H1 (cell line): ENCODE results near the gene FCGBP. TPM values are rescaled to one million over a fixed set of nuclear protein-coding genes. Genes with fewer than 3 reads are reported as not detected.
A peak's percentile ranks its signal among the peaks of the same experiment; 100 is the strongest.
"Not testable (repeated sequence)": the region's sequence is repeated elsewhere in the genome, so short reads cannot be mapped to it uniquely, and the experiment has no call there.

Experiments used
- CTCF ChIA-PET: fragments of 300-600 bp; sonication (Branson Sonifier 250); formaldehyde crosslinking; loops from one replicate; lab custom pipeline; 2021; ENCODE audit not compliant: partially characterized antibody; lab: Charles Lee
- POLR2A ChIA-PET: fragments of 300-600 bp; sonication (Branson Sonifier 250); formaldehyde crosslinking; loops from one replicate; lab custom pipeline; 2021; ENCODE audit warnings: inconsistent platforms; ENCODE audit not compliant: partially characterized antibody; lab: Charles Lee
- DNase-seq, 2 experiments: peaks; one replicate each; pipeline versions ENCODE4 v3.0.0 to v3.0.0-alpha.2; 2010 to 2022; ENCODE audit warnings: low spot score in 2 of 2, low read depth in 1 of 2, mixed read lengths in 1 of 2
- FAIRE-seq: peaks from 2 replicates; lab custom pipeline; 2011; peaks lifted over from hg19 to GRCh38; lab: Jason Lieb, UNC
- H2AFZ ChIP-seq: 2 replicates; pipeline ENCODE4 v1.8.1; 2012; ENCODE audit warnings: low read length, inconsistent platforms
- H2AK5ac ChIP-seq: 2 replicates; pipeline ENCODE4 v1.6.1; 2013; ENCODE audit warnings: low read depth, low read length
- H2BK120ac ChIP-seq: replicated peaks from 2 replicates; pipeline ENCODE3; 2013; ENCODE audit warnings: low read depth, low read length, inconsistent platforms
- H2BK12ac ChIP-seq: 2 replicates; pipeline ENCODE4 v1.6.1; 2013; ENCODE audit warnings: low read depth, low read length
- H2BK15ac ChIP-seq: 2 replicates; pipeline ENCODE4 v1.6.1; 2013; ENCODE audit warnings: low read length
- H2BK20ac ChIP-seq: 2 replicates; pipeline ENCODE4 v1.6.1; 2013; ENCODE audit warnings: low read length
- H2BK5ac ChIP-seq: 2 replicates; pipeline ENCODE4 v1.6.1; 2013; ENCODE audit warnings: low read depth, low read length
- H3K14ac ChIP-seq: 2 replicates; pipeline ENCODE4 v1.6.1; 2013; ENCODE audit warnings: inconsistent platforms; ENCODE audit not compliant: insufficient read length
- H3K18ac ChIP-seq: 2 replicates; pipeline ENCODE4 v1.6.1; 2013; ENCODE audit warnings: low read length; ENCODE audit errors: extremely low read depth
- H3K23ac ChIP-seq: 2 replicates; pipeline ENCODE4 v1.6.1; 2013; ENCODE audit warnings: inconsistent platforms; ENCODE audit not compliant: insufficient read length
- H3K23me2 ChIP-seq: 2 replicates; pipeline ENCODE4 v1.6.1; 2013; ENCODE audit warnings: low read depth, low read length
- H3K27ac ChIP-seq: 2 replicates; pipeline ENCODE4 v1.6.1; 2011; ENCODE audit warnings: low read depth, low read length, inconsistent platforms
- H3K27me3 ChIP-seq, 4 experiments: replicated peaks in 1 of 4; 1 replicate in 1 of 4; 2 replicates in 3 of 4; pipeline versions ENCODE4 v1.6.1 to v1.8.1; 2011 to 2013; ENCODE audit warnings: low read length in 3 of 4, mild to moderate bottlenecking in 3 of 4, inconsistent platforms in 2 of 4, mixed read lengths in 2 of 4, moderate library complexity in 1 of 4; ENCODE audit not compliant: control insufficient read depth in 3 of 4, insufficient read depth in 3 of 4; ENCODE audit errors: extremely low read depth in 1 of 4
- H3K36me3 ChIP-seq, 4 experiments: 2 replicates each; pipeline versions ENCODE4 v1.6.1 to v1.8.1; 2011 to 2013; ENCODE audit warnings: mild to moderate bottlenecking in 4 of 4, low read length in 3 of 4, moderate library complexity in 2 of 4, control low read depth in 1 of 4, inconsistent platforms in 1 of 4; ENCODE audit not compliant: insufficient read depth in 4 of 4, control insufficient read depth in 2 of 4
- H3K4ac ChIP-seq: replicated peaks from 2 replicates; pipeline ENCODE3; 2013; ENCODE audit warnings: low read length, low read depth, mixed read lengths, inconsistent platforms; ENCODE audit not compliant: insufficient read length
- H3K4me1 ChIP-seq, 4 experiments: replicated peaks in 1 of 4; 1 replicate in 1 of 4; 2 replicates in 3 of 4; pipeline versions ENCODE4 v1.6.1 to v1.8.1; 2011 to 2013; ENCODE audit warnings: low read length in 3 of 4, inconsistent platforms in 2 of 4, mixed read lengths in 1 of 4; ENCODE audit not compliant: insufficient read depth in 4 of 4, control insufficient read depth in 3 of 4
- H3K4me2 ChIP-seq, 2 experiments: 2 replicates each; pipeline versions ENCODE4 v1.6.1 to v1.8.1; 2011 to 2013; ENCODE audit warnings: low read depth in 2 of 2, low read length in 2 of 2, control low read depth in 1 of 2, inconsistent platforms in 1 of 2, mild to moderate bottlenecking in 1 of 2; ENCODE audit not compliant: insufficient read depth in 1 of 2
- H3K4me3 ChIP-seq, 4 experiments: fragments of 200-600, 300-600 bp in 1 of 4; sonication (generic), shearing (Covaris generic), sonication (Bioruptor Twin) in 1 of 4; 2 replicates each; pipeline versions ENCODE4 v1.5.1 to v1.8.1; 2011 to 2016; ENCODE audit warnings: low read length in 4 of 4, low read depth in 3 of 4, control low read depth in 2 of 4, inconsistent platforms in 2 of 4, mild to moderate bottlenecking in 2 of 4, mixed read lengths in 1 of 4, moderate library complexity in 1 of 4; ENCODE audit not compliant: insufficient read depth in 2 of 4; ENCODE audit errors: extremely low read depth in 1 of 4
- H3K56ac ChIP-seq: replicated peaks from 2 replicates; pipeline ENCODE3; 2013; ENCODE audit warnings: low read depth, mild to moderate bottlenecking, mixed read lengths, low read length, inconsistent platforms; ENCODE audit not compliant: insufficient read length
- H3K79me1 ChIP-seq: 2 replicates; pipeline ENCODE4 v1.6.1; 2013; ENCODE audit warnings: low read depth, low read length, control low read depth
- H3K79me2 ChIP-seq, 2 experiments: 2 replicates each; pipeline versions ENCODE4 v1.6.1 to v1.8.1; 2012 to 2013; ENCODE audit warnings: low read length in 2 of 2, mild to moderate bottlenecking in 2 of 2, inconsistent platforms in 1 of 2; ENCODE audit not compliant: insufficient read depth in 2 of 2, control insufficient read depth in 1 of 2
- H3K9ac ChIP-seq, 4 experiments: replicated peaks in 1 of 4; 1 replicate in 1 of 4; 2 replicates in 3 of 4; pipeline versions ENCODE4 v1.6.1 to v1.8.1; 2011 to 2013; ENCODE audit warnings: low read depth in 3 of 4, low read length in 3 of 4, control low read depth in 2 of 4, mild to moderate bottlenecking in 2 of 4, moderate library complexity in 2 of 4, inconsistent platforms in 1 of 4; ENCODE audit errors: extremely low read depth in 1 of 4
- H3K9me3 ChIP-seq, 2 experiments: 2 replicates each; pipeline versions ENCODE4 v1.6.1 to v1.8.1; 2012 to 2013; ENCODE audit warnings: mild to moderate bottlenecking in 2 of 2, moderate library complexity in 2 of 2, control low read depth in 1 of 2, inconsistent platforms in 1 of 2, low read depth in 1 of 2, low read length in 1 of 2, mixed read lengths in 1 of 2; ENCODE audit not compliant: insufficient read depth in 2 of 2
- H4K20me1 ChIP-seq, 2 experiments: replicated peaks in 1 of 2; 2 replicates each; pipeline versions ENCODE3 to v1.8.1; 2011 to 2013; ENCODE audit warnings: inconsistent platforms in 2 of 2, low read length in 2 of 2, mild to moderate bottlenecking in 1 of 2; ENCODE audit not compliant: insufficient read depth in 2 of 2, control insufficient read depth in 1 of 2
- H4K5ac ChIP-seq: 2 replicates; pipeline ENCODE4 v1.6.1; 2013; ENCODE audit warnings: low read length, low read depth, mixed read lengths, inconsistent platforms; ENCODE audit not compliant: insufficient read length
- H4K8ac ChIP-seq: 2 replicates; pipeline ENCODE4 v1.8.0; 2013; ENCODE audit warnings: mild to moderate bottlenecking, moderate library complexity, low read length, inconsistent platforms; ENCODE audit not compliant: insufficient read depth; ENCODE audit errors: extremely low read depth
- H4K91ac ChIP-seq: replicated peaks from 2 replicates; pipeline ENCODE3; 2013; ENCODE audit warnings: low read length, mixed read lengths, inconsistent platforms; ENCODE audit not compliant: insufficient read length
- WGBS, 2 experiments: shearing (Covaris generic) in 1 of 2; methylation state at CpG; one replicate each; pipeline versions ENCODE4 v1.1.6 to v1.1.7; 2013 to 2015; ENCODE audit warnings: low lambda C conversion rate in 2 of 2, mixed read lengths in 2 of 2, inconsistent platforms in 1 of 2, low coverage in 1 of 2, missing lambda C conversion rate in 1 of 2; ENCODE audit not compliant: insufficient replicate concordance in 2 of 2, insufficient coverage in 1 of 2, insufficient read length in 1 of 2; ENCODE audit errors: extremely low coverage in 1 of 2, missing lambda C conversion rate in 1 of 2; 5-methylcytosine and 5-hydroxymethylcytosine counted together
- polyA plus RNA-seq, 7 experiments: library from polyadenylated mRNA; depleted of rRNA in 3 of 7; stranded (reverse) in 5 of 7; unstranded in 2 of 7; fragments of >200 nt in 5 of 7; fragments of 200-250 nt in 2 of 7; gene quantifications; 1 replicate in 5 of 7; 2 replicates in 1 of 7; 4 replicates in 1 of 7; pipeline versions ENCODE4 v1.2.1 to v1.2.3, GENCODE V29; 2011 to 2013; ENCODE audit warnings: missing spikeins in 2 of 7, mixed read lengths in 2 of 7
- total RNA-seq: library from RNA; stranded (reverse); fragmentation: NEBNext Ultra II Directional; extraction: Animal tissue kit (Norgen Biotek cat#: 25700); gene quantifications from 2 replicates; pipeline ENCODE4 v1.2.1, GENCODE V29; 2021

FCGBP gene
- total and polyA plus RNA-seq, 2 of the 8 experiments (the other 6 are each of a cell fraction or from before 2014, with no cell fraction given): 1.1 to 3.1 TPM

DNA sequence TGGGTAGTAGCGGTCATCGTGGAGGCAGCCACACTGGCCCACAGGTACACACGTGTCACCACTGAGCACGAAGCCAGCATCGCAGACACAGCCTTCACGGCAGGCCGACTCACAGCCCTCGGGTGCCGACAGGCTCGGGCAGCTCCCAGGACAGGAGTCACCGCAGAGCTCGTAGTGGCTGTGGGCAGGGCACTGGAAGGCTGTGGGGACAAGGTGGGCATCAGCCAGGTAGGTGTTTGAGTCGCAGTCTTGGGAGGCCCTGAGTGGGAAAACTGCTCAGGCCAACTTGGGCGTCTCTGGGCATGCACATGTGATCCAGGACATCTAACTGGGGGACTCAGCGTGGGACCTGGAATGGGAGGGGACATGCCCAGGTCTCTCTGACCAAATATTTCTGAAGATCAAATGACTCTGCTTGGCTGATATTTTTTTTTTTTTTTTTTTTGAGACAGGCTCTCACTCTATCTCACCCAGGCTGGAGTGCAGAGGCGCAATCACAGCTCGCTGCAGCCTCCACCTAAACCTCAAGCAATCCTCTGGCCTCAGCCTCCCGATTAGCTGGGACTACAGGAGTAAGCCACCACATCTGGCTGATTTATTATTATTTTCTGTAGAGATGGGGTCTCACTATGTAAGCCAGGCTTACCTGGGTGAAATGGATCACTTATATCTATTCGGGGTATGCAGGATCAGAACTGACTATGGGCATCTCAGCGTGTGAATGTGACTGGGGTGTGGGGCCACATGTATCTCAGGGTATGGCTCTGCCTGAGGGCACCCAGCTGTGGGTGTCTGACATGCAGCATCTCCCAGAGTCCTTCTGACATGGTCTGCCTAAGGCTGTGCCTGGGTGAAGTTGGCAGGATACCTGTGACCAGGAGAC is 44.3 kb downstream of the FCGBP start:
- not testable (repeated sequence) for H3K14ac ChIP-seq, H3K27ac ChIP-seq, H3K18ac ChIP-seq, H2AFZ ChIP-seq, H4K91ac ChIP-seq, H3K23ac ChIP-seq, H3K36me3 ChIP-seq, H3K4ac ChIP-seq, H4K5ac ChIP-seq, H2BK20ac ChIP-seq, H2BK120ac ChIP-seq, H3K4me1 ChIP-seq, H3K79me1 ChIP-seq, H2BK15ac ChIP-seq, H3K56ac ChIP-seq, DNase-seq, H3K27me3 ChIP-seq, H4K20me1 ChIP-seq, H3K79me2 ChIP-seq, H2AK5ac ChIP-seq, FAIRE-seq, H3K4me2 ChIP-seq, H3K4me3 ChIP-seq, H2BK5ac ChIP-seq, H2BK12ac ChIP-seq, H3K9me3 ChIP-seq, H3K23me2 ChIP-seq, H3K9ac ChIP-seq
- WGBS, 2 experiments: 89% methylated on average over 18 of the region's 20 CpGs; no CpG with 5 or more reads in 1 of the 2 experiments
- POLR2A ChIA-PET: interaction anchor here (0.6 kb wide), 1 partner anchor 195 kb away, joined by 4 read pairs; no protein-coding TSS in a partner anchor
- H4K8ac ChIP-seq: 0 out of 2 replicates have a peak overlapping the region, but pooled peaks have one; percentile 35
- CTCF ChIA-PET: interaction anchor here (0.6 to 1.9 kb wide), 4 partner anchors 47 to 331 kb away, joined by 3 to 6 read pairs (median 5); no protein-coding TSS in a partner anchor
